A673 (cell line): Measurements from ENCODE around the gene HERC4.
"Not testable (repeated sequence)": the region's sequence is repeated elsewhere in the genome, so short reads cannot be mapped to it uniquely, and the experiment has no call there.

Experiments used
- CTCF ChIP-seq: fragments of 300-800, 200-600 bp; sonication (generic); conservative IDR thresholded peaks from 2 replicates; pipeline ENCODE4 v1.5.1; 2017; ENCODE audit warnings: low read depth, mild to moderate bottlenecking, antibody characterized with exemption, low read length, moderate library complexity, mixed read lengths
- EZH2 ChIP-seq: fragments of 200-600 bp; sonication (generic); IDR thresholded peaks from 2 replicates; pipeline ENCODE4 v1.6.1; 2017; ENCODE audit warnings: borderline replicate concordance, low read depth, mild to moderate bottlenecking, mixed read lengths, antibody characterized with exemption, low read length; ENCODE audit not compliant: poor library complexity, severe bottlenecking

DNA sequence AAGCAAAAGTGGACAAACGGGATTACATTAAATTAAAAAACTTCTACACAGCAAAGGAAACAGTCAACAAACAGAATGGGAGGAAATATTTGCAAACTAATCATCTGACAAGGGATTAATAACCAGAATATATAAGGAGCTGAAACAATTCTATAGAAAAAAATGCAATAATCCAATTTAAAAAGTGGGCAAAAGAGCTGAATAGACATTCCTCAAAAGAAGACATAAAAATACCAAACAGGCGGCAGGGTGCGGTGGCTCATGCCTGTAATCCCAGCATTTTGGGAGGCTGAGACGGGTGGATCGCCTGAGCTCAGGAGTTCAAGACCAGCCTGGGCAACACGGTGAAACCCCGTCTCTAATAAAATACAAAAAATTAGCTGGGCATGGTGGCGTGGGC lies 92.5 kb downstream of the HERC4 start:
- TF ChIP-seq CTCF, EZH2: not testable (repeated sequence)
